Uterus (tissue), 4 donors: ENCODE results near the gene LTF. TPM values are rescaled to one million over a fixed set of nuclear protein-coding genes. Genes with fewer than 3 reads are reported as not detected.

ENCODE experiments used
- DNase-seq, 2 donors: peaks; one replicate each; pipeline ENCODE4 v3.0.0-alpha.2; 2019 to 2020
- H3K27ac ChIP-seq, 2 donors: fragments of 200-600 bp; sonication (generic); 1 replicate in 1 of 2; 2 replicates in 1 of 2; pipeline ENCODE4 v1.5.1; 2016 to 2018
- H3K27me3 ChIP-seq, 2 donors: fragments of 200-600 bp; sonication (generic); one replicate each; pipeline ENCODE4 v1.5.1; 2018 to 2019; ENCODE audit warnings: control low read depth in 1 of 2
- H3K36me3 ChIP-seq, 2 donors: fragments of 200-600 bp; sonication (generic); one replicate each; pipeline ENCODE4 v1.5.1; 2019; ENCODE audit warnings: control low read depth in 1 of 2
- H3K4me1 ChIP-seq, 2 donors: fragments of 200-600 bp; sonication (generic); one replicate each; pipeline ENCODE4 v1.5.1; 2018 to 2019; ENCODE audit warnings: control low read depth in 1 of 2
- H3K4me3 ChIP-seq, 2 donors: fragments of 200-600 bp; sonication (generic); 1 replicate in 1 of 2; 2 replicates in 1 of 2; pipeline ENCODE4 v1.5.1; 2018 to 2019; ENCODE audit warnings: mild to moderate bottlenecking in 1 of 2
- H3K9me3 ChIP-seq, 2 donors: fragments of 200-600 bp; sonication (generic); one replicate each; pipeline ENCODE4 v1.5.1; 2019; ENCODE audit warnings: control low read depth in 1 of 2
- POLR2A ChIP-seq, 2 donors: fragments of 450-650 bp; IDR thresholded peaks; one replicate each; pipeline ENCODE4 v1.6.1; 2016; ENCODE audit warnings: antibody characterized with exemption in 2 of 2, mild to moderate bottlenecking in 1 of 2, moderate library complexity in 1 of 2
- intact Hi-C: fragments of 100-400 bp; cut with DNase I; formaldehyde crosslinking; loops from one replicate; pipeline ENCODE4 v1.15.1; 2023; ENCODE audit warnings: low total_unique reads
- total RNA-seq, 4 donors: library from RNA; depleted of rRNA in 3 of 4; stranded (reverse); fragments of >200 nt in 3 of 4; gene quantifications; one replicate each; pipeline versions ENCODE4 v1.1.0 to v1.2.4, GENCODE V29; 2014 to 2023
- TF ChIP-seq, protein P1 (sequence below), 4 experiments: fragments of 200-600 bp in 2 of 4; fragments of 450-650 bp in 2 of 4; sonication (generic) in 2 of 4; IDR thresholded peaks; one replicate each; pipeline ENCODE4 v1.5.1; 2016 to 2019; ENCODE audit warnings: antibody characterized with exemption in 4 of 4, mild to moderate bottlenecking in 2 of 4, moderate library complexity in 1 of 4
- donor health status: DM: yes; HTN: yes; CAD: no.

LTF gene
- total RNA-seq, 4 donors from 2014 or later = 0.59 to 9.0 (median 2.8) TPM

DNA sequence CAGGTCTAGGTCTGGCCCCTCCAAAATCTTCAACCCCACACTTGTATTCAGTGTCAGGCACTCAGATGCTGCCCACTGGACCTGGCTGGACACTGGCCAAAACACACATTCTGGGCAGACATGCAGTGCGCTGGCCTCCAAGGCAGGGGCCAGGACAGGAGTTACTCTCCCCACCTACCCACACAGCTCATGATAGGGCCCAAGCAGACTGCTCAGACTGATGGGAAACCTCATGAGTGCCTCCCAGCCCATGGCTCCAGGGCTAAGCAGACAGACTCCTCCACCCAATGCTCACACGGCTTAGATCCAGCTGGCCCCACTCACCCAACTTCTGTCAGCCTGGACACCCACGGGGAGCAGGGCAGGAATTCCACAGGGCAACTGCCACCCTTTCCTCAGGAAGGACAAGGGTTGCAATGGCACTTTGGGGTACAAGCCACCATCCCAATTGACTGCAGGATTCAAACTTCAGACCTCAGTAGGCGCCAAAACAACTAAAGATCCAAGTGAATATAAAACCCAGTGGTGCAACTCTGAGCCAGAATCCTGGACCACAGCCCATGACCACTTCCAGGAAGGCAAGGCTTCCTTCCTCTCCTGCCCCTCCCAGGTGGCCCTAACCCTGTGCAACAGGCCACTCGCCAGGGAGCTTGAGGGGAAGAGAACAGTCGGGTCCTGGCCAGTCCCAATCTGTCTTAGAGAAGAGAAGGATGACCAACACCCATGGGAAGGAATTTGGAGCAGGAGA is 1.4 kb downstream of the LTF start:
- H3K4me1 ChIP-seq = no peaks in the 10 kb centered on the region
- H3K27ac ChIP-seq = peak overlapping the region in 1 of 2 donors; percentile 8
- no peaks in the 10 kb centered on the region for H3K27me3 ChIP-seq
- intact Hi-C loops = no loop called here
- H3K9me3 ChIP-seq = no peaks in the 10 kb centered on the region
- H3K36me3 ChIP-seq = no peaks in the 10 kb centered on the region
- H3K4me3 ChIP-seq = no peak overlapping the region
- no peak for TF ChIP-seq POLR2A (IDR thresholded peaks at IDR 0.05)
- TF ChIP-seq, protein P1, sequence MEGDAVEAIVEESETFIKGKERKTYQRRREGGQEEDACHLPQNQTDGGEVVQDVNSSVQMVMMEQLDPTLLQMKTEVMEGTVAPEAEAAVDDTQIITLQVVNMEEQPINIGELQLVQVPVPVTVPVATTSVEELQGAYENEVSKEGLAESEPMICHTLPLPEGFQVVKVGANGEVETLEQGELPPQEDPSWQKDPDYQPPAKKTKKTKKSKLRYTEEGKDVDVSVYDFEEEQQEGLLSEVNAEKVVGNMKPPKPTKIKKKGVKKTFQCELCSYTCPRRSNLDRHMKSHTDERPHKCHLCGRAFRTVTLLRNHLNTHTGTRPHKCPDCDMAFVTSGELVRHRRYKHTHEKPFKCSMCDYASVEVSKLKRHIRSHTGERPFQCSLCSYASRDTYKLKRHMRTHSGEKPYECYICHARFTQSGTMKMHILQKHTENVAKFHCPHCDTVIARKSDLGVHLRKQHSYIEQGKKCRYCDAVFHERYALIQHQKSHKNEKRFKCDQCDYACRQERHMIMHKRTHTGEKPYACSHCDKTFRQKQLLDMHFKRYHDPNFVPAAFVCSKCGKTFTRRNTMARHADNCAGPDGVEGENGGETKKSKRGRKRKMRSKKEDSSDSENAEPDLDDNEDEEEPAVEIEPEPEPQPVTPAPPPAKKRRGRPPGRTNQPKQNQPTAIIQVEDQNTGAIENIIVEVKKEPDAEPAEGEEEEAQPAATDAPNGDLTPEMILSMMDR (IDR thresholded peaks at IDR 0.05) = no peak
- peak in 1 of 2 donors; percentile 51 for DNase-seq

DNA sequence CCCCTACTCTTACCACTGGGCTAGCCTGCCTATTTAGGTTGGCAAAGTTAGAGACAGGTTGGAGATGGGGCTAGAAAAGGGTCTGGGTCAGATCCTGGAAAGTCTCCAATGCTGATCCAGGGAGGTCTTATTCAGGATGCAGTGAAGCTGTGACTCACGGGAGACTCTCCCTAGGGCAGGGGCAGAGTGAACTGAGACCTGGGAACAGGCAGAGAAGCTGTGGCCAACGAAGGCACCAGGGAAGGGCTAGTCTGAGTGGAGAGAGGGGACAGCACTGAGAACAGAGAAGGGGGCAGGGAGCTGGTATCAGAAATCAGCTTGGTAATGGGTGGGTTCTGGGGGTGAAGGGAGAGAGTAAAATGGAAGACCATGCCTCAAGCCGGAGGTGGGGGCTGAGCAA is 2.2 kb downstream of the LTF start:
- TF ChIP-seq, protein P1 (IDR thresholded peaks at IDR 0.05) = no peak
- TF ChIP-seq POLR2A (IDR thresholded peaks at IDR 0.05) = no peak
- Histone ChIP-seq H3K9me3 (no peaks in the 10 kb centered on the region), H3K4me3 (no peak overlapping the region), H3K27me3 (no peaks in the 10 kb centered on the region), H3K4me1 (no peaks in the 10 kb centered on the region), H3K36me3 (no peaks in the 10 kb centered on the region), H3K27ac (peak overlapping the region in 1 of 2 donors; percentile 8)
- DNase-seq = no peak
- intact Hi-C loops = no loop called here

DNA sequence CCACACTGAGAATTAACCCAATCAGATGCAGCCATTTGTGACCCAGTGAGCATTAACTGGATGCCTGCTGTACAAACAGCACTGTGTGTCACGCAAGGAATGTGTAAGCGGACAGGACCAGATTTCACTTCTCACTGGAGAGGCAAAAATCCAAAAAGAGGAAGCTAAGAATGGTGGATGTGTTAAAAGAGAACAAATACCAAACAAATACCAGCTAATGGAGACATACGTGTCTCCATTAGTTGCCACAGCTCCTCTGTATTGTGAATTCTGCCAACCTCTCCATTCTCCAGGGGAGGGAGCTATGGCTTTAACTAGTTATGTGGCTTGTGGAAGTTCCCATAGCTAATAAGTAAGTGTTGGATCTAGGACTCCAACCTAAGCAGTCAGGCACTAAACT is 2.6 kb downstream of the LTF start:
- no peak for DNase-seq
- no peaks in the 10 kb centered on the region for H3K4me1 ChIP-seq
- no peaks in the 10 kb centered on the region for H3K36me3 ChIP-seq
- no peaks in the 10 kb centered on the region for H3K27me3 ChIP-seq
- no peaks in the 10 kb centered on the region for H3K9me3 ChIP-seq
- intact Hi-C loops = no loop called here
- H3K4me3 ChIP-seq = no peak overlapping the region
- TF ChIP-seq, protein P1 (IDR thresholded peaks at IDR 0.05) = no peak
- no peak for TF ChIP-seq POLR2A (IDR thresholded peaks at IDR 0.05)
- no peak overlapping the region for H3K27ac ChIP-seq

DNA sequence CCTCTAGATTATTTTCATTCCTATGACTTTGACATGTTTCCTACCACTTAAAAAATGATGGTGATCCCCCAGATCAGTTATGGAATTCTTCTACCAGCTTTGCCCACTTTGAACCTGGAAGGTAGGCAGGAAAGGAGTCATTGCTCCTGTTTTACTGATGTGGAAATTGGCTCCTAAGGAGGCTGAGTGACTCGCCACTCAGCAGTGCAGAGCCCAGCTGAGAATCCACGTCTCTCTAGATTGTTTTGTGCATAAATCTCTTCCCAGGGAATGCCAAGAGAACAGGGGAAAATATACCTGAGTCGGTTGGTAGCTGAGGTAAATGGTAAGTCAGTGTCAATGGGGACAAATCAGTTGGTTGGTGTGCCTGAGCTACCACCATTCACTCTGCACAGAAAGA is 4.7 kb downstream of the LTF start:
- no peak overlapping the region for H3K4me3 ChIP-seq
- H3K36me3 ChIP-seq = no peaks in the 10 kb centered on the region
- no peaks in the 10 kb centered on the region for H3K27me3 ChIP-seq
- intact Hi-C loops = no loop called here
- TF ChIP-seq POLR2A (IDR thresholded peaks at IDR 0.05) = no peak
- TF ChIP-seq, protein P1 (IDR thresholded peaks at IDR 0.05) = no peak
- DNase-seq = no peak
- H3K4me1 ChIP-seq = no peaks in the 10 kb centered on the region
- no peak overlapping the region for H3K27ac ChIP-seq
- no peaks in the 10 kb centered on the region for H3K9me3 ChIP-seq

DNA sequence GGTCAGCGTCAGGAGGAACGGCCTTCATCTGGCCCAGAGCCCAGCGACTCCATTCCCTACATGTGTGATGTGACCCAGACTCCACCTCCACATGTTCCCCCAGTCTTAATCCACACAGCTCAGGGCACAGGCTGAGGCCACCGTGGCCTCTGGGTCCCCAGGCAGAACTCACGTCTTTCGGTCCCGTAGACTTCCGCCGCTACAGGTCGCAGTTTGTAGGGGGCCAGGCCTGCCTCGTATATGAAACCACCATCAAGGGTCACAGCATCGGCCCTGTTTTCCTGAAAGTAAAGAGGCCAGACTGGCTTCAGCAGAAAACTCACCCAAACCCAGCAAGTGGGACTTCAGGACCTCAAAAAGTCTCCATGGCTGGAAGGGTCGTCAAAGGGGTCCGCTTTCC is 8.6 kb downstream of the LTF start:
- H3K4me1 ChIP-seq = no peaks in the 10 kb centered on the region
- H3K27me3 ChIP-seq = no peaks in the 10 kb centered on the region
- H3K4me3 ChIP-seq = no peak overlapping the region
- H3K36me3 ChIP-seq = no peaks in the 10 kb centered on the region
- no peak overlapping the region for H3K27ac ChIP-seq
- TF ChIP-seq, protein P1 (IDR thresholded peaks at IDR 0.05) = no peak
- TF ChIP-seq POLR2A (IDR thresholded peaks at IDR 0.05) = no peak
- H3K9me3 ChIP-seq = no peaks in the 10 kb centered on the region
- no peak for DNase-seq
- intact Hi-C loops = no loop called here
